CD1c-positive myeloid dendritic cell (primary cell): Measurements from ENCODE around the gene DNAJA2.
"Not testable (repeated sequence)": the region's sequence is repeated elsewhere in the genome, so short reads cannot be mapped to it uniquely, and the experiment has no call there.

Experiments
- DNase-seq: peaks from one replicate; pipeline ENCODE4 v3.0.0-alpha.2; 2016; ENCODE audit errors: extremely low spot score

Gene DNAJA2

DNA sequence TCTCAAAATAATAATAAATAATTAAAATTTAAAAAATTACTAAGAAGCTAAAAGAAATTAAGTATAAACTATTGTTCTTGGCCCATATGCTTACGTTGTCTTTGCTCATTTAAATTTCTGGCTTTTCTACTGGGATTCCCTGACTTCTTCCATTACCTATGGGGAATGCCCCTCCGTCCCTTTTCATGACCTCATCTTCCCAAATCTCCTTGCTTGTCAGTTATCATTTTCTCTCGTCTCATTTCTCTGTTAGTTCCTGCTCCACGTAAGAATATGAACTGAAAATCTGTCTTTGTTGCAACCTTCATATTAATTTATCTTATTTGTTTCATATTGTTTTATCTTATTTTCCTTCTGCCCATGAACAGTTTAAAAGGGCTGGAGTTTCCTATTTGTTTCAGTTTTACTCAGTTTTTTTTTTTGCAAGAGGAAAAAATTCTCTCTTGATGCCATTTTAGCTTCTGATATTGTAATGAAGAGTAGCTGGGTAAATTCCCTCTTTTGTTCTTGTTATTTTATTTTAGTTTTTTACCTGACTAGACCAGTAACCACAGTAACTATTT lies 2.5 kb upstream of the DNAJA2 start:
- no peak for DNase-seq

DNA sequence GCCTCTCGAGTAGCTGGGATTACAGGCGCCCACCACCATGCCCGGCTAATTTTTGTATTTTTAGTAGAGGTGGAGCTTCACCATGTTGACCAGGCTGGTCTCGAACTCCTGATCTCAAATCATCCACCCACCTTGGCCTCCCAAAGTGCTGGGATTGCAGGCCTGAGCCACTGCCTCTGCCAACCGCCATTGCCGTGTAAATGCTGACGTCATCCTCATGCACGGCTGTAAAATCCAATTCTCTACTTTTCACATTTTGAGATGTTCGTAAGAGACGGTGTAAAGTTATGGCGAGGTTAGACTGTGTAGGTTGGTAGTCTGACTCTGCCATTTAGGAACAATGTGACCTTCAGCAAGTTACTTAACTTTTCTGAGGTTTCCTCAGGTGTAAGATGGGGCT lies 1.7 kb upstream of the DNAJA2 start:
- no peak for DNase-seq

DNA sequence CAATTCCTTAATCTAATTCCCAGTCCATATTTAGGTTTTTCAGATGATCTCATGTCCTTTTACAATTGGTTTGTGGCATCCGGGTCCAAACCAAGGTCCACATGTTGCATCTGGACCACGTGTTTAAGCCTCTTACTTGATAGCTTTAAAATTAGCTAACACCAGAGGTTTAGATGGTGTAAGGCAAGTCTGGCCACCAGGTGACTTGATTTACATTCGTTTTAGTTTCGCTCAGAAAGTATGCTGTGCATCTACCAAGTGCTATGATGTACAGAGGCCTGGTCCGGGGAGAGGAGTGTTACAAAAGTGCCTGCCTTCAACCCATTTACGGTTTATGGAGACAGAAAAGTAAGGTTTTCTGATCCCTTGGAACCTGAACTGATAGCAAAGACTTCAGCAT lies 878 bp upstream of the DNAJA2 start:
- DNase-seq, result no peak

DNA sequence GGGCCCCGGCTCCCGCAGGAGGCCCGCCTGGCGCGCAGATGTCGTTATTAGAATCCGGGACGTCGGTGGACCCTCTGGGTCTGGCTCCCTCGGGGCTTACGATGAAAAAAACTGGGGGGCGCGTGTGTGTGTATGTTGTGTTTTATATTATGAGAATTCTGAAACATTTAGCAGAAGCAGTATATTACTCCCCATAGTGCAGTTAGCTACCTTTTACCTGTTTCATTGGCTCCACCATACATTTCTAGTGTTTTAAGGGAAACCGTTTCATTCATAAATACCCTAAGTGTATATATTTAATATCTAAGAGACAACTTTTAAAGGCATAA lies 486 bp upstream of the DNAJA2 start:
- DNase-seq, result no peak

DNA sequence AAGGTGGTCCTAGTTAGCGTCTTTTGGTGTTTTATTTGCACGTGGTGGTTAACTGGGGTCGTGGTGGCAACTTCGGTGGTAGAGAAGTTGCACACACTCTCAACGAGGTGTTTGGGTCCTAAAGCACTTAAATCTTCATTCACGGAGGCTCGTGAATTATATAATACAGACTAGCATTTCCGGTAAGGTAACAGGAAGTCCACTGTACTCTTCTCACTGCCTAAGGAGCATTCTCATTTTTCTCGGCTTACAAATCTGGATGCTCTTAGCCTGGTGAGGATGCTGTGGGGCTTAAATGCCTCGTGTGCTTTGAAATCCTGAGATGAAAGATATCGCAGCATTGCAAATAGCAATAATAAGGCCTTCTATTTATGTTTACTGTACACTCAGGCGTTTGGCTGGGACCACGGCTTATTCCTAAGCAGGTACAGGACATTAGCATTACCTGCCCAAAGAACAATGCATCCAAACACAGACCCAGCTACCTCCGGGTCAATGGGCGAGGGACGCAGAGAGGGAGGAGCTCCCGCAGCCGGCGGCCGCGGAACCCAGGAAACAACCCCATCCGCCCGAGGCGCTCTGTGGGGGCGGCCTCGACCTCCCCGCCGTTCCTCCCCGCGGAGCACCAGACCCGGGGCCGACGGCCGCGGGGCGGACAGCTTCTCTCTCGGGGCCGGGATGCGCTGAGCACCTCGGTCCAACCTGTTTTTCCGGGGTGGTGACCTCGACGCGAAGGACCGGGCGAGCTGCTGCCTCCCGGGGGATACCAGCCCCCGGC lies 856 bp downstream of the DNAJA2 start:
- DNase-seq, result peak; percentile 60

DNA sequence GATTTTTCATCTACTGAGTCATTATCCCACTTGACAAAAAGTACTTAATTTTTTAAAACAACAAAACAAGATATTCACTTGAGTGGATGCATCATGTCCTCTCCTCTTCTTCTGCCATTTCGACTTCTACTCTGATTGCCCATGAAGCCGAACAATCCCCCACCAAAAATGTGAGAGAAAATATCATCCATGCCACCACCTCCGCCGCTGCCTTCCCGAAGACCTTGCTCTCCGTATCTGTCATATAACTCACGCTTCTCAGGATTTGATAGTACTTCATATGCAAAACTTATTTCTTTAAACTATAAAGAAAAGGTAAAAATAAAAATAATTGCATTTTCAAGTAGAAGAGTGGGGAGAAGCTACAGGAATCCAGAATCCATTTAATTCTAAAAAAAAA lies 2.2 kb downstream of the DNAJA2 start:
- DNase-seq, result no peak

DNA sequence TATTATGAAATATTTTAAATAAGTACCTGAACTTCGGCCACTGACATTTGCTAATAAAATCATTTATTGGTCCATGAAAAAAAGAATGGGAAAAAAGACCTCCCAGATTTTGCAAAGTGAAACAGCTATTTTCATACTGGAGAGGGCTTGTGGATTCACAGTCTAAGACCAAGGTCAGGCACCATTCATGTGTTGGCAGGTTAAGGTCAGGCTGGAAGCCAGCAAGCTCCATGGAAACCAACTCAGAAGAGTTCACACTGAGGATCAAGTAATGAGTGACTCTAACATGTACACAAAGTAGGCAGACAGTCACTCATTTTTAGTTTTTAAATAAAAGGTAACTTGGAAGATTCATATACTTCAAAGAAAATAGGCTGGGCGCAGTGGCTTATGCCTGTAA lies 3.4 kb downstream of the DNAJA2 start:
- no peak for DNase-seq

DNA sequence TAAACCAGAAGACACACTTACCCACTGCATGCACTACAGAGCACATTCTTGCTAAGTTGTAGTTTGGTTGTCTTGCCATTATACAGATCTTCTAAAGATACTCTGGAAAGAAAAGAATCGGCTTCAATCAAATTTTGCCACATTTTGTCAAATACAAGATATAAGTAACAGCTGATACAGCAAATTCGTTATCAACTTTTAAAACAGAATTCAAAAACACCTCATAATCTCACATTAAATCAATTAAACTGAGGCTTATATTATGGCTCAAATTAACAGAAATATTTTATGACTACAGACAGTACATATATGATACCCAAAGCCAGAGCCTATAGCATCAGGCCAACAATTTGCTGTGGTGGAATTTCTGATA lies 5.4 kb downstream of the DNAJA2 start:
- DNase-seq, result no peak

DNA sequence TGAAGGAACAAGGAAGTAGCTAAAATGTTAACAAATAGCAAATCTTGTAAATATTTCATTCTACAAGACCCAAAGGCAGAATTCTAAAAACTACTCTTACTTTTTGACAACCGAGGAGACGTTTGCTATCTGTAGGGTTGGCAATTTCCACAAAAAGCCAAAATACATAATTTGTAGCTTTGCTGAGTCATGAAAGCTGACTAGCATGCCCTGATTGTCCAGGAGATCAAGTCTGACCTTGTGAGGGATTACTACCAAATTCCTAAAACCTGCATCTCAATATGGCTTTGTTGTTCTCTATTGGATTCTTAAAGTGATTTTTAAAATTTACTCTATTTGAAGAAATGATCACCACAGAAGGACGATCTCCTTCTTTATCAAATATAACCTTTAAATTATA lies 10.8 kb downstream of the DNAJA2 start:
- DNase-seq, result no peak

DNA sequence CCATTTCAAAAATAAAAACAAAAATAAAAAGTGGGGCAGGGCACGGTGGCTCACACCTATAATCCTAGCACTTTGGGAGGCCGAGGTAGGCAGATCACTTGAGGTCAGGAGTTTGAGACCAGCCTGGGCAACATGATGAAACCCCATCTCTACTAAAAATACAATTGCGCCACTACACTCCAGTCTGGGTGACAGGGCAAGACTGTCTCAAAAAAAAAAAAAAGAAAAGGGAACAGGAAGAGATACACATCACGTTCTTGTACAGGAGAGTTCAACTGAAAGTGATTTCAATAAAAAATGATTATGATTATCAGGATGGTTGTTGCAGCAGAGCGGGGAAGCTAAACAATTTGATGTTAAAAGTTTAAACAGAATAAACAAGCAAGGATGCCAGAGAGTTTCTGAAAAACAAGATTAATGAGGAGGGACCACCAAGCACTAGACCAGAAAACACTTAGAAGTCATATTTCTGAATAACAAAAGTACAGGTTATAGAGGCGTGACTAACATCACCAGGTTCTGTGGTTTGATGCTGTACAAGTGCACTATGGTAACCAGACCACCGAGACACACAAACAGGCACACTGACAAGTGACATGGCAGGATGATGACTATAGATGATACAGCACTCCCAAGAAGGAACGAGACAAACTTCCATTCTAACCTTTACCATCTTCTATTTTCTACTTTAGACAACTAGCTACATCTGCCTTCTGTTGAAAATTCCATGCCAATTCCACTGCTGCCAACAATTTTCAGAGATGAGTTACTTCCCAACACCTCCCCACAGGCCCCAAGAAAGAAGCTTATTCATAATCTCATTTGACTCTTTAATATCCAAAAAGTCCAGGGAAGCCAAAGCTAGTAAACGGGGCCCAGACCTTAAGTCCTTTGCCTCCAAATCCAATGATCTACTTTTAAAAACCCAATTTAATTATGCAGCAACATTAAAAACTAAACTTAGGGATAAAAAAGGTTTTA lies 11.8 kb downstream of the DNAJA2 start:
- DNase-seq, result peak; percentile 33

DNA sequence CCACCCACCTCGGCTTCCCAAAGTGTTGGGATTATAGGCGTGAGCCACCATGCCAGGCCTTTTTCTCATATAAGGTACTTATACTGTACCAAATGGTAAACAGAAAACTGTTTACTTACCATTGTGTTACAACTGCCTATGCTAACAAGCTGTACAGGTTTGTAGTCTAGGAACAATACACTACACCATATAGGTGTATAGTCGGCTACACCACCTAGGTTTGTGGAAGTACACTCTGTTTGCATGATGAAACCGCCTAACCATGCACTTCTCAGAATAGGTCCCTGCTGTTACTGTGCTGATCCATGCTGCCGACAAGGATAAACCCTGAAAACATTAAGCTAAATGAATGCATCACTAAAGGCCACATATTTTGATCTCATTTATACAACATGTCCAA lies 18.9 kb downstream of the DNAJA2 start:
- no peak for DNase-seq

DNA sequence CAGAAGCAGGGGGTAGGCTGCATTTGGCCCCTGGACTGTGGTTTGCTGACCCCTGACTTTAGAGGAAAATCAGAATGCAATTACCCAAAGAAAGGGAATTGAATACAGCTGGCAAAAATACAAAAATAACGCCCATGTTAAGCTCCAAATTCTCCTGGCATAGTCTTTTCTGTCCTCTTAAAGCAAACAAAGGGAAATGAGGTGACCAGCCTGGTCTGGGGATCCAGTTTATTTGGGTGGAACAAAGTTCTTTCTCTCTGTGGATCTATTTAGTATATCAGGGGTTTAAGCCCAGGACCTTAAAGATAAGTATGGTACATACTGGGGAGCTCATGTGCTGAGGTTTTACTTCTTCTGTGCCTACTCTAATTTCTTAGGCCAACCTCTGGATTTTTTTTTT lies 23.5 kb downstream of the DNAJA2 start:
- no peak for DNase-seq

DNA sequence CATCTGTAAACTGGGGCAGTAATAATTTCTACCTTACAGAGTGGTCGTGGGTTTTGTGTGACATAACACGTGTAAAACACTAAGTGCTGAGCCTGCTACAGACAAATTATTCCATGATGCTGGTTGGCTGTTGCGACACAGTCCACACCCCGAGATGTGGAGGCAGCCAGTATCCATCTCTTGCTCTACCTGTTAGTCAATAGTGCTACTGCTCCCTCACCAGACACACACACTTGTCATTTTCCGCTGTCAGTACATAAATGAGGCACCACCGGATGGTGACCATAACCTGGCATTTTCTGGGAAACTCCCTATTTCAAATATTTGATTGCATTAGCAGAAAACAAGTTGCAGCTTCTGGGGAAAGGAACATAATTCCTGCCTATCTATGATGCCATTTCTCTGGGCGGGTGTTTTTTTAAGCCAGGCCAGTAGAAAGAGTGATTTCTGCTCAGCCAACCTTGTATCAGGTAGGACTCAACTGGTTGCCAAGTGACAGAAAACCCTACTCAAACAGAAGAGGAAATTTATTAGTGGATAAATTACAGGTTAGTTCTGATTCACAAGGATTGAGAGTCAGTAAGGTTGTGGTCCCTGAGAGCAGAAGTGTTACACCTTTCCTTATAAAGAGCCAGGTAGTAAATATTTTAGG lies 24.1 kb downstream of the DNAJA2 start:
- no peak for DNase-seq

DNA sequence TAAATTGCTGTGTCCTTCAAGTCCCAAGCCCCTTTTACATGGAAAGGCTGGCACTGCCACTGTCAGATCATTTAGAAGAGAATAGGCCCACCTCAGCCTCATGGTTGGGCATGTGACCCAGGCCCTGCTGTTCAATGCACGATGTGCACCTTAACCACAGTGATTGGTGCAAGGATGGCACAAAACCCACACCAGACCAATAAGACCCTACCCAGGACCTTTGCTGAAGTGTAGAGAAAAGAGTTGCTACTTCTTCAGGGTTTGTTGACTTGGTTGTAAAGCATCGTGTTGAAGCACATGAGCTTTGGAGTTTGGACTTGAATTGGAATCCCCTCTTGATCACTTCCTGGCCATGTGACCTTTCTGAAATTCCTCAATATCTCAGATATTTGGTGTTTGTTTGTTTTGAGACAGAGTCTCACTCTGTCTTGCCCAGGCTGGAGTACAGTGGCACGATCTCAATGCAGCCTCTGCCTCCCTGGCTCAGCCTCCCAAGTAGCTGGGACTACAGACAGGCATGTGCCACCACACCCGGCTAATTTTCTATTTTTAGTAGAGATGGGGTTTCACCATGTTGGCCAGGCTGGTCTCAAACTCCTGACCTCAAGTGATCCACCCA lies 24.8 kb downstream of the DNAJA2 start:
- DNase-seq, result no peak

DNA sequence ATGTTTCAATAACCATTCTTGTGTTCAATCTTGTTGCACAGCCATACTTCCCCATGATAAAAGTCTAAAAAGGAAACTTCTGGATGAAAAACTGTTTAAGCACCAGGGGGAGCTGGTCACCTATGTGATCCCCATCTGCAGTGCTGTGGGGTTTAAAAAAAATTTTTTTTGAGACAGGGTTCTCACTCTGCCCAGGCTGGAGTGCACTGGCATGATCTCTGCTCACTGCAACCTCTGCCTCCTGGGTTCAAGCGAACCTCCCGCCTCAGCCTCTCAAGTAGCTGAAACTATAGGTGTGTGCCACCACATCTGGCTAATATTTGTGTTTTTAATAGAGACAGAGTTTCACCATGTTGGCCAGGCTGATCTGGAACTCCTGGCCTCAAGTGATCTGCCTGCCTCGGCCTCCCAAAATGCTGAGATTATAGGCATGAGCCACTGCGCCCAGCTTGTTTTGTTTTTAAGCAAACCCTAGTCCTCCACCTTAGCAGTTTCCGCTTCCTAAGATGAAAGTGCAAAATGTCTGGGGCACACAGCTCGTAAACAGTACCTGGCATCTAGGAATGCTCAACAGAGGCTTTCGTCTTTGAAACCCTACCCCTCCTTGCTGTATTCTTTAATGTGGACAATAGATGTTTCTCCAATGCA lies 25.4 kb downstream of the DNAJA2 start:
- peak; percentile 59 for DNase-seq

DNA sequence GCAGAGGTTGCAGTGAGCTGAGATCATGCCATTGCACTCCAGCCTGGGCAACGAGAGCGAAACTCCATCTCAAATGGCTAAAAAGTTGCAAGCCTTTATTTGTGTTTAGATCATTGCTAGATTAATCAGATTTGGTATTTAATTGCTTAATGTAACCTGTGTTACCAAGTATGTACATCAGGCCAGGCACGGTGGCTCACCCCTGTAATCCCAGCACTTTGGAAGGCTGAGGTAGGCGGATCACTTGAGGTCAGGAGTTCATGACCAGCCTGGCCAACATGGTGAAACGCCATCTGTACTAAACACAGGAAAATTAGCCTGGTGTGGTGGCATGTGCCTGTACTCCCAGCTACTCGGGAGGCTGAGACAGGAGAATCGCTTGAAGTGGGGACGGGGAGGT lies 28.8 kb downstream of the DNAJA2 start:
- not testable (repeated sequence) for DNase-seq

DNA sequence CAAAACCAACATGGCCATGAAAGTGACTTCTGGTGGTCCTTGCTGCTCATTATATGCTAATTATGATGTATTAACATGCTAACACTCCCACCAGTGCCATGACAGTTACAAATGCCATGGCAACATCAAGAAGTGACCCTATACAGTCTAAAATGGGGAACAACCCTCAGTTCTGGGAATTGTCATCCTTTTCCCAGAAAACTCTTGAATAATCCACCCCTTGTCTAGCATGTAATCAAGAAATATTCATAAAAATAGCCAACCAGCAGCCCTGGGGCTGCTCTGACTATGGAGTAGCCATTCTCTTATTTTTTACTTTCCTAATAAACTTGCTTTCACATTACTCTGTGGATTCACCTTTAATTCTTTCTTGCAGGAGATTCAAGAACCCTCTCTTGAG lies 35.9 kb downstream of the DNAJA2 start:
- DNase-seq, result peak; percentile 63

DNA sequence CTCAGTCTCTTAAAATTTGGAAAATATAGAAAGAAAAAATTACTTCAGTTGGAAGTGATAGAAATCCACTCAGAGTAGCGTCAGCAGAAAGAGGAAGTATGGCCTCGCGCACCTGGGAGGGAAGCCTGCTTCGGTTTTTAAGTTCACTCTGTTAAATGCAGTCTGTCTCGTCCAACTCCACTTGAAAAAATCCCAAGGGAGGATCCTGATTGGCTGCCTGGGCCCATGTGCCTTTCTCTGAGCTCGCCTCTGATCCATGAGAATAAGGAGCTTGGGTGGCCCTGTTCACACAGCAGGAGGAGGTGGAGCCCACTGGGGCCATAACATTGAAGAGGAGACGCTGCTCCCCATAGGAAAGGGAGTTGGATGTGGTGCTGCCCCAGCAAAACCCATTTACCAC lies 40.7 kb downstream of the DNAJA2 start:
- no peak for DNase-seq

DNA sequence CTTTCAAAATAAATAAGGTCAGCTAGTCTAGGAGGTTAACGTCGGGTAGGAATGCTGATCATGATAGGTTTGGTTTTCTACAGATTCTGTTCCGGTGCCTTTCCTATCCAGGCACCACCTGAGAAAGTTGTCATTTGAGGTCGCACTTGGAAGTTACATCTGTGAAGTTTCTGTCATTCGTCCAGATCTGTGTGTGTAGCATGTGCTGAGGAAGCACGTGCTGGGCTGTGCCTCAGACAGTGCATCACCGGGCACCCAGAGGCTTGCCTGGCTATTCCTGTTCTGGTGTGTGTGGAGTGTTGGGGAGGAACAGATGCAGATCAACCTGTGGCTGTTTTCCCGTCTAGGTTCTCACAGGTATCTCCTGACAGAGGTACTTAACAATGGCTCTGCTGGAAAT lies 42.6 kb downstream of the DNAJA2 start:
- DNase-seq, result no peak

DNA sequence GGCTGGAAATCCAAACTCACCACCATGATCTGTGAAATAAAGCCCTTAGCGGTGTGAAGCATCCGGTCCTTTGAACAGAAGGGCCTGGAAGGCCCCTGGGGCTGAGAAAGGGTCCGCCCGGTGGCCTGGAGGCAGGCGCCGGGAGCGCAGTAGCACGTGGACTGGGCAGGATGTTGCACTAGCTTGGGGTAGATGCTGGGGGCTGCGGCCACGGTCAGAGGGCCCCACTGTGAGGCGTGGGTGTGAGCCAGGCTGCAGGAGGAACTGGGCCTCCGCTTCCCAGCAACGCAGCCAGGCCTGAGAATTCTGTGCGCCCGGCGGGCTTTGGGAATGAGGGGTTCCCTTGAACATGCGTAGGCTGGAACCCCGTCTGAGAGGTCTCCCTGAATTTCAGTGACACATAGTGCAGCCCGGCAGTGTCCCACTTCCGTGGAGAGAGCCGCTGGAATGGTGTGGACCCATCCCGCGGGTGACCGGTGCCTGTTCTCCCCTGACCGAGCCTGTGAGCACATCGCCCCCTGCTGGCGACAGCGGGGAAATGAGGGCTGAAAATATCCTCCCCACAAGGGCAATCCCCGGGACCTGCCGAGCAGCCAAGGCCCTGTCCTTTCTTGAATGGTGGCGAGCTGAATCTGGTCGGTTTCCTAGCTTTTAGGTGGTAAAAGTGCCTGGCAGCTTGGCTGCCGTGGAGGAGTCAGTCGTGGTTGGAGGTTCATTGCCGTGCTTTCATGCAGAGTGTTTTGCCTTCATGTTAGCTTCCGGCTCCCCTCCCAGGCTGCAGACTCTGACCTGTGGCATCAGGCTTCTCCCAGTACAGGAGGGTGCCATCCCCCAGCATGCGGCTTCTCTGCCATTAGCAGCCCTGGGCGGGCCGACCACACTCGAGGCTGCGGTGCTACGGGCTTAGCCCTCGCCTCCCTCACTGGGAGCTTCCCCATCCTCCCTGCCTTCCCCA lies 43.8 kb downstream of the DNAJA2 start:
- peak; percentile 78 for DNase-seq
